GM19463 (cell line): ENCODE results near the gene SPPL2C.

Experiments
- ATAC-seq: cut with Tn5 transposase; IDR thresholded peaks from one replicate; pipeline ENCODE4 v1.9.1; 2021; ENCODE audit warnings: mild to moderate bottlenecking, moderate library complexity; ENCODE audit not compliant: unreplicated experiment

Gene SPPL2C, protein sequence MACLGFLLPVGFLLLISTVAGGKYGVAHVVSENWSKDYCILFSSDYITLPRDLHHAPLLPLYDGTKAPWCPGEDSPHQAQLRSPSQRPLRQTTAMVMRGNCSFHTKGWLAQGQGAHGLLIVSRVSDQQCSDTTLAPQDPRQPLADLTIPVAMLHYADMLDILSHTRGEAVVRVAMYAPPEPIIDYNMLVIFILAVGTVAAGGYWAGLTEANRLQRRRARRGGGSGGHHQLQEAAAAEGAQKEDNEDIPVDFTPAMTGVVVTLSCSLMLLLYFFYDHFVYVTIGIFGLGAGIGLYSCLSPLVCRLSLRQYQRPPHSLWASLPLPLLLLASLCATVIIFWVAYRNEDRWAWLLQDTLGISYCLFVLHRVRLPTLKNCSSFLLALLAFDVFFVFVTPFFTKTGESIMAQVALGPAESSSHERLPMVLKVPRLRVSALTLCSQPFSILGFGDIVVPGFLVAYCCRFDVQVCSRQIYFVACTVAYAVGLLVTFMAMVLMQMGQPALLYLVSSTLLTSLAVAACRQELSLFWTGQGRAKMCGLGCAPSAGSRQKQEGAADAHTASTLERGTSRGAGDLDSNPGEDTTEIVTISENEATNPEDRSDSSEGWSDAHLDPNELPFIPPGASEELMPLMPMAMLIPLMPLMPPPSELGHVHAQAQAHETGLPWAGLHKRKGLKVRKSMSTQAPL

GRCh38 chr17:45844695-45845375 is at the start of gene SPPL2C:
Gene SPPL2C, plus strand, starts transcription at chr17:45844881. Its CDS starts 26 bp downstream, at chr17:45844907.
- no peak for ATAC-seq

DNA sequence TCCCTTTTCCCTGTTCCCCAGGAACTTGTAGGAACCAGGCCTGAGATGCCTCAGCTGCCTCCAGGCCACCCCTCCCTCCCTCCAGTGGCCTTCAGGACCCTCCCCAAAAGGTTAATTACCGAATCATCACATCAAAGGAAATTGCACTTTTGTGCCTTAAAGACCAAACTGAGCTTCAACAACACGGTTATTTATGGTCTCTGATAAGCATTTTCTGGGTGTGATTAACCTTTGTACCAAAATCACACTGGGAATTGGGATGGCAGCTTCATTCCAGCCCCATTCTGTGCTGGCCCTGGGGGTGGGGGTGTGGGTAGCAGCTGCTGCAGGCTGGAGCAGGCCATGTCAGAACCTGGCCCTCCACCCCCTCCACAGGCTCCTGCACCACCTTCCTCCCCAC is 43.9 kb upstream of the SPPL2C start:
- ATAC-seq, result no peak

GRCh38 chr17:45801421-45801820 is 43.3 kb upstream of the SPPL2C start:
- ATAC-seq, result no peak

DNA sequence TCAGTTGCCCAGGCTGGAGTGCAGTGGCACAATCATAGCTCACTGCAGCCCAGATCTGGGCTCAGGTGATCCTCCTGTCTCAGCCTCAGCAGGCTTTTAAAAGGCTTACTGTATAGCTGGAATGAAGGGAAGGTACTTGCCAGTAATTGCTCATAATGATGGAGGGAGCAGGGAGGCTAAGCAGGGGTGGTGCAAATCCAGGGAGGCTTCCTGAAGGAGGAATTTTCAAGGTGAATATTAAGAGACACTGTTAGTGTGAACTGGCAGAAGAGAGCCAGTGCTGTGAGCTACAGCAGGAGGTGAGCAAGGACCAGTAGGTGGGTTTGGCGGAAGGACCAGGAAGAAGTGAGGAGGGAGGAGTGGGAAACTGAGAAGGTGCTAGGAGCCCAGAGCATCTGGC is 35.8 kb upstream of the SPPL2C start:
- no peak for ATAC-seq

GRCh38 chr17:45809499-45809898 is 35.2 kb upstream of the SPPL2C start:
- ATAC-seq, result no peak

GRCh38 chr17:45812102-45812501 is 32.6 kb upstream of the SPPL2C start:
- ATAC-seq, result no peak

- ATAC-seq, result no peak
These were observed 31.5 kb upstream of the SPPL2C start for GRCh38 chr17:45813048-45813725.

- ATAC-seq, result no peak
These were observed 29.8 kb upstream of the SPPL2C start for GRCh38 chr17:45814622-45815606.

DNA sequence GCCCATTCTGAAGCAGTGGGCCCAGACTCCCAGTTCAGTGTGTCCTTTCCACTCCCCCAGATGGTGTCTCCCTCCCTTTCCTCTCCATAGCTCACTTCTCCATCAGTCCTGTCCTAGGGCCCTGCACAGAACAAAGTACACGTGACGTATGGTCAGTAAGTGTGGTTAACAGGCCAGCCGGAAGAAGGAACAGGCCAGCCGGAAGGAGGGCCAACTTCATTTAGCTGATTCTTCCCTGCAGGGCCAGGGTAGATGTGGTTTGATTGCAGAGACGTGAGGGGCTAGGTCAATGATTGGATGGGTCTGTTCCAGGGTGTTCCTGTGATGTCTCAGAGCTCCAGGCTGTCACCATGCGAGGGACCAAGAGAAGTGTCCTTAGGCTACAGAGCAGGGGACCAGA is 28.9 kb upstream of the SPPL2C start:
- ATAC-seq, result no peak

- no peak for ATAC-seq
These were observed 26.6 kb upstream of the SPPL2C start for GRCh38 chr17:45818041-45818440.

GRCh38 chr17:45818699-45819098 is 26.0 kb upstream of the SPPL2C start:
- no peak for ATAC-seq

DNA sequence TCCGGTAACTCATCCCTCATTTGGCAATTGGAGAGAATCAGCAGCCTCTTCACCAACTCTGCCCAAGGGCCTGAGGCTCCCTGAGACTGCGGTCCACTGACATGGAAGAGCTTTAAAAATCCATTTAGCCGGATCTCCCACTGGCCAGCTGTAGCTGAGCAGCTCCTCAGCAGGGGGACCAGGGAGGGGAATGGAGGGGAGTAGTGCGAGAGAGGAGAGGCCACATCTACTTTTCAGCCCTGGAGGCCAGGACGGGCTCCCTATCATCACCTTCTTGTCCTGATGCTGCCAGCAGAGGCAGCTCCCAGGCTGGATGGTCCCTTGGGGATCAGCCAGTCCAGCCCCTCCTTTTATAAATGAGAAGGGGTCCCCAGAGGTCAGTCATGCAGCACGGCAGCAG is 25.0 kb upstream of the SPPL2C start:
- ATAC-seq, result no peak

DNA sequence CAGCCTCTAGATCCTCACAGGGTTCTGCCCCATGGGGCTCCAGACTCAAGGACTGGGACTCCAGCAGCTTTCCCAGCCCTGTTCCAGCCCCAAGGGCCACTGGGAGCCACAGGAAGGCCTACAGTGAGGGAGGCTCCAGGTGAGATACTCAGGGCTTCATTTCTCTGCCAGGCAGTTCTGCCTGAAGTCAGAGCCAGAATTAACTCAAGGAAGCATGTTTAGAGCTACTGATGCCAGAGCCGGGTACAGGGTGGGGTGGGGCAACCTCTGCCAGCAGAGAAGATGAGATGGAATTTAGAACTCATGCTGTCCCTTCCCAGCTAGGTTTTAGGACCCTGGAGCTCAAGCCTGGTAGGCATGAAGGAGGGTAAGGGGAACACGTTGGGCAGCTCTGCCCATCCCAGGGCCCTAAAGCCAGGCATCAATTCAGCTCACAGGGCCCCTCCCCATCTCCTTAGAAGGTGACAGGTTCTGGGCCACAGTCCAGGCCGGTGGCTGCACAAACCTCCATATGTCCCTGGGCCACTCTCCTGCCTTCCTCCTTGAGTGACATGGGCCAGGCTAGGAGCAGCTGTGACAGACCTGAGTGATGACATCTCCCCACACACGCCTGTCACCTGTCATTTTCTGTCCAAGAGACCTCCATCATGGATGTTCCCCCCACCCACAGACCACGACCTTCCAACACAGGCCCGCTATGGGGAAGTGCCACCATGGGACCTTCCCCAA is 24.5 kb upstream of the SPPL2C start:
- ATAC-seq, result no peak

DNA sequence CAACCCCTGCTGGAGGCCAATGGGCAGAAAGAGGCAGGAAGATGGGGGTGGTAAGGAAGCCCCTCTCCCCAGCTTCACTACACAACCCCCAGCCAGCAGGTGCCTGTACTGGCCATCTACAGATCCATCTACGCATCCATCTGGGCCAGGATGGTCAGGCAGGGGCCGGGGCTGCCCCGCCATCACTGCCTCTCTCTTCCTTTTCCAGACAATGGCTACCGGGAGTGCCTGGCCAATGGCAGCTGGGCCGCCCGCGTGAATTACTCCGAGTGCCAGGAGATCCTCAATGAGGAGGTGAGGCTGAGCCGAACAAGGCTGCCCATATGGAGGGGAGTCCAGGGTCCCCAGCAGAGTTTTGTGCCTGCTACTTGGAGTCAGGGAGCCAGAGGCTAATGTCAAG is 23.5 kb upstream of the SPPL2C start:
- no peak for ATAC-seq

GRCh38 chr17:45823598-45823997 is 21.1 kb upstream of the SPPL2C start:
- no peak for ATAC-seq

DNA sequence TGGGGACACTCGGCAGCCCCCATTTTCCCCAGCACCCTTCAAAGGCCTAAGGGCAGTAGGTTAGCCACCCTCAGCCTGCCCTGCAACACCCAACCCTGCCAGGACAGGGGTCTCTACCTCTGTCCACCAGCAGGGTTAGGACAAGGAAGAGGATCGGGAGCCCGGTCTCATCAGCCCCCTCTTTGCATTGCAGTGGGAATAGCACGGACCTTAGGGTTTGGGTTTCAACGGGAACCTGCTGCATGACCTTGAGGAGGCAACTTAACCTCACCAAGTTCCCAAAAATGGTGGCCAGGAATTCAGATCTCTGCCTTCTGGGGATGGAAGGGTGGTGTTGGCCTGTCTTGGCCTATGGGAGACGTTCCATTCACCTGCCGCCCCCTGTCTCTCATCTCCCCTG is 20.2 kb upstream of the SPPL2C start:
- no peak for ATAC-seq

- no peak for ATAC-seq
These were observed 19.7 kb upstream of the SPPL2C start for GRCh38 chr17:45824901-45825492.

DNA sequence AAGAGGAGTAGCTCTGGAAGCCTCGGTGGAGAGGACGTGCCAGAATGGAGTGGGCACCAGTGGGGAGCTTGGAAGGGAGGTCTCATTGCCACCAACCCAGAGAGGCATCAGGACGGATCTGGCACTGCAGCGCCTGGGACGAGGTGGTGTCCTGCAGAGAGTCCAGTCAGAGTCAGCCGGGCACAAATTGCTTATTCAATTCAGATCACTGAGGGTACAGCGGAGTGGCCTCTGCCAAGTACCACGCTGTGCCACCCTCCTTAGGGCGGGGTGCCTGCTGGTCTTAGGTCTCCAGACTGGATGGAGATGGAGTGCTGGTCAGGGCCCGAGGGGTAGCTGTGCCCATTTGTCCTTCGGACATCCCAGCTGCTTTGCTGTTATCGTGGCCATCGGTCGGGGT is 18.9 kb upstream of the SPPL2C start:
- ATAC-seq, result no peak
